NCI-H748 (cell line): ENCODE data around the gene CNNM1.
A peak's percentile ranks its signal among the peaks of the same experiment; 100 is the strongest.

Source experiments
- DNase-seq: peaks from one replicate; lab custom pipeline; 2025; ENCODE audit not compliant: unreplicated experiment; lab: John Stamatoyannopoulos, UW

The CNNM1 gene

GRCh38 chr10:99337311-99337811 is 8.2 kb downstream of the CNNM1 start:
- no peak for DNase-seq

DNA sequence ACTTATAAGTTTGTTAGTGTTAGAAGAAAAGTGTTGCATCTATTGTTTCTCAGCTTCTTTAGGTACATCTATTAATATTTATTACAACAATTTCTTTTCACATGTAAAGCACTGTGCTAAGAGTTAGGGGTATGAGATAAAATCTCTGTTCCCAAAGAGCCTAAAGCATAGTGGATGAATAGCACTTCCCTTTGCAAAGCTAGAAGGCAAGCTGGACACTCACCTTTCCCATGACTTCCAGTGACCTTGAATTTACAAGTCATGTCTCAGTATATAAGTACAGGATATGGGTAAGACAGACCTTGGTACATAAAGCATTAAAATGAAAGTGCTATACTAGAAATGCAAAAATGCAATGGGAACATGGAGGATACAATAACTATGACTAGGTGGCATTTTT is 8.7 kb downstream of the CNNM1 start:
- DNase-seq, result no peak

DNA sequence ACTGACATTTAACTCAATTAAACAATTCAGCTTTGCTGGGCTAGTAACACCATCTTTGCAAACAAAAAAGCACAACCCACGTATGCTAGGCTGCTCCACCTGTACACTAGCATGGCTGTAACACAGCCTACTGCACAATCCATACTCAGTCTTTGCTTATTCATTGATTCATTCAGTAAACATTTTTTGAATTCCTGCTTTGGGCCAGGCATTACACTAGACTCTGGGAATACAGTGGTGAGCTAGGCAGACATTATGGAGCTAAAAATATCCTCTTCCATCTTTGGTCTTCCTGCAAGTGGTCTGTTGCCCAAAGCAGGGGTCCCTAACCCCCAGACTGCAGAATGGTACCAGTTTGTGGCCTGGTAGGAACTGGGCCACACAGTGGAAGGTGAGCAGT is 9.9 kb downstream of the CNNM1 start:
- no peak for DNase-seq

GRCh38 chr10:99339563-99340047 is 10.4 kb downstream of the CNNM1 start:
- no peak for DNase-seq

DNA sequence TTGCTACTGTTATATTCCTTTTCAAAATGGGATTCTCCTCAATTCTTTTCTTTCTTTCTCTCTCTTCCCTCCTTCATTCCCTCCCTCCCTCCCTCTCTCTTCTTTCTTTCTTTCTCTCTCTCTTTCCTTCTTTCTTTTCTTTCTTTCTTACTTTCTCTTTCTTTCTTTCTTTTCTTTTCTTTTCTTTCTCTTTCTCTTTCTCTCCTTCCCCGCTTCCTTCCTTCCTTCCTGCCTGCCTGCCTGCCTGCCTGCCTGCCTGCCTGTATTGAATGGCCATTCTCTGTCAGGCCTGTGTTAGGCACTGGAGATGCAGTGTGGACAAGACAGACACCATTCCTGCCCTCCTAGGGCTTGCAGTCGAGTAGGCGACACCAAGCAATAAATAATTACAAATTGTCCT is 11.5 kb downstream of the CNNM1 start:
- DNase-seq, result no peak

DNA sequence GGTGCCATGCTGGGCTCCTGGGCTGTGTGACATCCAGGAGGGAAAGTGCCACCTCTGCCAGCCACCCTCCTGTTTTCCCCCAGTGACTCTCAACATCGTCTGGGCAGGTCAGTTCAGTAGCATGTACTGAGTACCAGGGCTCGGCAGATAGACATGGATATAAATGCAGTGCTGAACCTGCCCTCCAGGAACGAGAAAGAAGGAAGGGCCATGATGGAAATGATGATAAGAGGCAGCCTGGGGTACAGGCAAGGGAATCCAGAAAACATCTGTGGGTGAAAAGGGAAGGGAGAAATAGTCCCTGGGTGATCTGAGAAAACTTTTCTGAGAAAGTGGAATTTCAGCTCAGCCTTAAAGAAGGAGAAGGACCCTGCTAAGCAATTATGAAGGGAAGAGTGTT is 12.1 kb downstream of the CNNM1 start:
- no peak for DNase-seq

DNA sequence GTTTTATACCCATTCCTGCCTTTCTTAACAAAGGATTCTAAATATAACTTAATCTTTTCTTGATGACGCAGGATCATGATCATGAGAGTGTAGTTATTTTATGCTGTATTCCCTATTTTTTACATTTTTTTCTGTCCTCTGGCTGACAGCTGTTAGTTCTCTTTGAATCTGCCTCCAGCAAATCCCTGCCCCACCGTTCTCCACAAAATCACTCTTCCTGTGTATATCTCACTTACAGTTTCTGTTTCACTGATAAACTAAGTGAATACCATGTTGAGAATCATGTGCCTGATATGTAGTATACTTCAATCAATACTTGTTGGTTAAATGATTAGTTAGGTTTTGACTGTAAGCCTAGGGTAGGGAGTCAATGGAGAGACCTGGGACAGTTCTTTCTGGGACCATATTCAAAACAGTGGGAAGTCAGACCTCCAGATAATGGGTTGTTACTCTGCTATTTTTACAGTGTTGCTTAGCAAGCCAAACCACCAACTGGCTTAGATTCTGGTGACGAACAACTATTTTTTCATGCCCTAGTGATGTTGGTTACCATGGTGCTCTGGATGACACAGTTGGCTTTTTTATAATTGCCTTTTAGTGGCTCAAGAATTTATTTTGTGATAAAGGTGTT is 12.8 kb downstream of the CNNM1 start:
- peak; percentile 5 for DNase-seq

GRCh38 chr10:99343262-99343661 is 14.1 kb downstream of the CNNM1 start:
- DNase-seq, result no peak

- no peak for DNase-seq
Observed at GRCh38 chr10:99344715-99345114, 15.6 kb downstream of the CNNM1 start.

GRCh38 chr10:99345350-99345749 is 16.2 kb downstream of the CNNM1 start:
- DNase-seq, result no peak

DNA sequence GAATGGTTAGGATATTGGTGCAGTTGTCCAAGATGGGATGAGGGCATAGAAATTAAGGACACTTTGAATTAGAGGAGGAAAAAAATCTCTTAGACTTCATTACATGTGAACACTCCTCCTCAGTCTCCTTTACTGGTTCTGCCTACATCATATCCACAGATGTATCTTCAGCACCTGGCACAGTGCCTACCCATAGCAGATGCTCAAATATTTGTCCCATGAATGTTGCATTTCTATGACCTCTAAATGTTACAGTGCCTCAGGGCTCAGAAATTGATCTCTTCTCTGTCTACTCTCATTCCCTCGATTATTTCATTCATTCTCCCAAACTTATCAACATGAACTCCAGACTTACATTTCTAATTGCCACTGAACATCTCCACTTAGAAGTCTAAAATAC is 17.1 kb downstream of the CNNM1 start:
- DNase-seq, result peak; percentile 13

GRCh38 chr10:99347672-99348071 is 18.5 kb downstream of the CNNM1 start:
- no peak for DNase-seq

GRCh38 chr10:99353182-99353581 is 24.0 kb downstream of the CNNM1 start:
- no peak for DNase-seq

- DNase-seq, result no peak
Observed at GRCh38 chr10:99357691-99358090, 28.5 kb downstream of the CNNM1 start.

- no peak for DNase-seq
Observed at GRCh38 chr10:99358101-99358500, 28.9 kb downstream of the CNNM1 start.

GRCh38 chr10:99360934-99361333 is 31.8 kb downstream of the CNNM1 start:
- DNase-seq, result no peak

DNA sequence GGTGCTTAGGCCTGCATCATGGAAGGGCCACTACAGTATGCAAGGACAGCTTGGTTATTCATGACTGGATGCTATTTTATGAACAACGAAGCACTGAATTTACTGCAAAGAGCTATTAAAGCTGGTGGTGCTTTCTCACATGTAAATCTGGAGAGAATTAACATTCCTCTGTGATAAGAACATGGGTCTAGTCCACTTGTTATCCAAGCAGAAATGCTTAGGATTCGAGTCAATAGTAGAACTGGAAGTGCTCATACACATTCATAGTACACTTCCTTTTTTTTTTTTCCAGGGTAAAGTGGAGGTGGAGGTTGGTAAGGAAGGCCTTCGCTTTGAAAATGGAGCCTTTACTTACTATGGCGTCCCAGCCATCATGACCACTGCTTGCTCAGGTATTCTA is 35.0 kb downstream of the CNNM1 start:
- no peak for DNase-seq

DNA sequence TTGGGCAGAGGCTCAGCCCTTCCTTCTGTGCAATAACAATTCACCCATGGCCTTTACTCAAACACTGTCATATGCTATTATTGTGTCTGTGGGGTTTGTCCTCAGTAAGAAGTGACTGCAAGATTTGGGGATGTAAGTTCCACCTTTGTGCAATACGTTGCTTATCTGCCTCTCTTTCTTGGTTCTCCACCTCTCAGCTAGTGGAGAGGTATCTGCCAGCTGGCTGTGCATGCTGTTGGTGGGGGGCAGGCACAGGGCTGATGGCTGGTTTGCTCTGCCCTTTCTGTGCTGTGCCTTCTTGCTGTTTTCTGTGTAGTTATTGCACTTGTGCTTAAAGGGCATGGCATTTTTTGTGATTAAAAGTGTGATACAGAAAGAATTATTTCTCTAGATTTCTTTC is 36.2 kb downstream of the CNNM1 start:
- no peak for DNase-seq

GRCh38 chr10:99365736-99366135 is 36.6 kb downstream of the CNNM1 start:
- no peak for DNase-seq

DNA sequence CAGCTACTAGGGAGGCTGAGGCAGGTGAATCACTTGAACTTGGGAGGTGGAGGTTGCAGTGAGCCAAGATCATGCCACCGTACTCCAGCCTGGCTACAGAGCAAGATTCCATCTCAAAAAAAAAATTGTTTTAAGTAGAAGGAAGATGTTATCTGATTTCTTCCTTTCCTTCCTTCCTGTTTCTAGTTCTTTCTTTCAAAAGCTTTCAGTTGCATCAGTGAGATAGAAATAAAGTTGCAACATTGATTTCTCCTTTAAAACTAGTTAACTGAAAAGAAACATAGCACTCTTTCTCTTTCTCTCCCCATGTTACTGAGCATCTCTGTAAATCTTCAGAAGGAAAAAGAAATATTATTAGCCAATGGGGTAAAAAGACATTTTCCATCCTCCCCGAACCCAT is 37.5 kb downstream of the CNNM1 start:
- DNase-seq, result no peak

DNA sequence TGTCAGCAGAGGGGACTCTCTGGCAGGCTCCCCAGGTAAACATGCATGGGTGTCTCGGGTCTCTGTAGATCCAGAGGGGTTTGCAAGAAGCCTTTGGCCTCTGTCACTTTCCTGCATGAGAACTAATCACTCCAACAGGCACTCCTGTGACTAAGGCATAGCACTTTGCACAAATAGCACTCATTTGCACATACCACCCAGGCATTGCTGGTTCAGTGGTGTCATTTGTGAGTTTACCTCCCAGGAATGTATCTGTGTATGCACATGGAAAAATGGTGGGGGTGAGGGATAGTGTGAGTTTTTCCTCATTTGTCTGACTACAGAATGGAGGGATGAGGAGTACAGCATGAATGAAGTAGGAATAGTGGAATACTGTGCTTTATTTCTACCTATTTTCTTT is 39.5 kb downstream of the CNNM1 start:
- DNase-seq, result no peak

DNA sequence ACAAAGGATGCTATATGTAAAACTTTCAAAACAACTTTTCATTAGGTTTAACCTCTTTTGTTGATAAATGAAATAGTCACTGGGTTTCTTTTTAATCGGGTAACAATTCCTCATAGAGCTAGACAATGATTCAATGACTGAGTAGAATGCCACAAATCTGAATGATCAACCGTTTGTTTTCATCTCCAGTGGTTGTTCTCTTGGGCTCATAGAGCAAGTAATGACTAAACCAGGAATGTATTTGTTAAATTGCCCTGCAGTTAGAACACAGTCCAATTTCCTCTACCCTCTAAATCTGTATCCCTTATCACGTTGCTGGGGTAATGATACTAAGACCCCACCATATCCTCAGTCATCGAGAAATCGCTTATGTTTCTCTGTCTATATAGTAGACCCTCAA is 40.0 kb downstream of the CNNM1 start:
- no peak for DNase-seq

GRCh38 chr10:99369551-99369950 is 40.4 kb downstream of the CNNM1 start:
- no peak for DNase-seq
